GM20431 (cell line): Measurements from ENCODE around the gene MYLIP.

Experiments used
- in situ Hi-C: fragments of 300-500 bp; cut with MseI, MboI; formaldehyde crosslinking; loops from one replicate; pipeline ENCODE4 v1.15.0; 2020; ENCODE audit warnings: low sequenced_read_pairs; ENCODE audit not compliant: unreplicated experiment

MYLIP gene

DNA sequence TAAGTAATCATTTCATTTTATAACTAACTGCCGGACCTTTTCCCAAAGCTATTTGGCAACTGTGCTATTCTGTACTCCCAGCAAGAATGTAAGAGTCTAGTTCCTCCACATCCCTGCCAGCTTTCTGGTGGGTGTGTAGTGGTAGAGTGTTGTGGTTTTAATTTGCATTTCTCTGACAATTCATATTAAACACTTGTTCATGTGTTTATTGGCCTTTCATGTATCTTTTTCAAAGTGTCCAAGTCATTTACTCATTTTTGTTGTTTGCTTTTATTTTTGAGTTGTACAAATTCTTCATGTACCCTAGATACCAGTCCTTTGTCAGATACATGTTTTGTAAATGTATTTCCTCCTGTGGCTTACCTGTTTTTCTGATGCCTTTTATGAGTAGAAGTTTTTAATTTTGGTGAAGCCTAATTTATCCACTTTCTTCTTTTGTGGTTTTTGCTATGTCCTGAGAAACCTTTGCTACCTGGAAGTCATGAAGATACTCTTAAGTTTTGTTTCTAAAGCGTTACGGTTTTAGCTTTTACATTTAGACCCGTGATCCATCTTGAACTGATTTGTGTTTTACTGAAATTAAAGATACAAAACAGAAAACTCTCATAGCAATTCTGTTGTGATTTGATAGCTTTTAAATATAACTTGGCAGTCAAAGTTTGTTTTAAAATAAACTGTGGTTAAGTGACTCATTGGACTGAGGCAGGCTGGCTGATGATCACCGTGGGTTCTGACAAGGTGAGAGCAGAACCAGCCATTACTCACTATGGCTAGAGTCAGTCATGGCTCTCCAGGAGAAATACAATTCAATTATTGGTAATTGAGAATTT lies 8.0 kb downstream of the MYLIP start:
- in situ Hi-C loops, result no loop called here

DNA sequence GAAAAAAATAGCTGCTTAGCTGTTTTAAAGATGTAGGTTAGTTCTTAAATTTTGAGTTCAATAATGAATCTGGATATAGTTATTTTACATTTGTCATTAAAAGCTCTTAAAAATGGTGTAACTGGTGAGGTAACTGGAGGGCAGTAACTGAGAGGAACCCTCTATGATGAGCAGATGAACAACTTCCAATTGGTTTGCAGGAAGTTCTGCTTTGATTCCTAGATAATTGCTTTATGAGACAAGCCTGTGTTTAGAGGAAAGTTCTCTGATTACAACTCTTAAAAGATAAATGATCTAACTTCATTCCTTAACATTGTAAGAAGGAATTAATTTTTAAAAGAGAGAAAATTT lies 8.5 kb downstream of the MYLIP start:
- in situ Hi-C loops, result no loop called here

DNA sequence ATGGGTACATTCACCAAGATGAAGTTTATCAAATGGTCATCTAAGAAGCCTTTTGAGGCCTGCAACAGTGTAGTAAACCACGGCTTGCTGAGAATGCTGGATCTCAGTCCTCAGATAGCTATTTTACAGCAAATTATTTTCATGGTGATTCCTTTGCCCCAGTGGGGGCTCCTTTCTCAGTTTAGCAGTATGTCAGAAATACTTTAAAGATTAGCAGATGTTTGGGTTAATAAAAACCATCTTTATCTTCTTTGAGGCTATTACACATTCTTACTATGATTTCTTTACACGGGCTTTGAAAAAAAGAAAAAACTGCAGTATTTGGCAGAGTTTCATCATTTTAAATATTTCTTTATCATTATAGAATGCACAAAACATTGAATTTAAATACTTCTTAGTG lies 10.7 kb downstream of the MYLIP start:
- in situ Hi-C loops, result no loop called here

- in situ Hi-C loops, result no loop called here
Observed at GRCh38 chr6:16140607-16141006, 11.7 kb downstream of the MYLIP start.

GRCh38 chr6:16141514-16141913 lies 12.6 kb downstream of the MYLIP start:
- in situ Hi-C loops, result no loop called here

- in situ Hi-C loops, result no loop called here
Observed at GRCh38 chr6:16145038-16145437, 16.2 kb downstream of the MYLIP start.

GRCh38 chr6:16146028-16146427 lies 17.1 kb downstream of the MYLIP start:
- in situ Hi-C loops, result no loop called here

DNA sequence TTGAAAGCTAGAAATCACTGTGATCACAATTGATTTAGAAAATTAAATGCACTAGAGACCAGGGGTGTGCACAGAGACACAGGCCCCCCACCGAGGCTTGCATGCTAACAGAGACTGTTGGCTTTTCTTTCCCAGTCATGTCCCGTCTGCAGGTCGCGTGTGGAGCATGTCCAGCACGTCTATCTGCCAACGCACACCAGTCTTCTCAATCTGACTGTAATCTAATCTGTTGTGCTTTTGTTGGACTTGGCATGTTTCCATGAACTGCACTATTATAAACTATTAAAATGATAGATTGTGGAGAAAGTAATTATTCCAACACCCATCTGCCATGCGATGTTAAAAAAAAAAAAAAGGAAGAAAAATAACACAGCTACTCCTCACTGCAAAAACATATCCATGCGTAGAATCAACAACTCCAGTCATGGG lies 17.7 kb downstream of the MYLIP start:
- in situ Hi-C loops, result no loop called here

- in situ Hi-C loops, result no loop called here
Observed at GRCh38 chr6:16148498-16148897, 19.6 kb downstream of the MYLIP start.

DNA sequence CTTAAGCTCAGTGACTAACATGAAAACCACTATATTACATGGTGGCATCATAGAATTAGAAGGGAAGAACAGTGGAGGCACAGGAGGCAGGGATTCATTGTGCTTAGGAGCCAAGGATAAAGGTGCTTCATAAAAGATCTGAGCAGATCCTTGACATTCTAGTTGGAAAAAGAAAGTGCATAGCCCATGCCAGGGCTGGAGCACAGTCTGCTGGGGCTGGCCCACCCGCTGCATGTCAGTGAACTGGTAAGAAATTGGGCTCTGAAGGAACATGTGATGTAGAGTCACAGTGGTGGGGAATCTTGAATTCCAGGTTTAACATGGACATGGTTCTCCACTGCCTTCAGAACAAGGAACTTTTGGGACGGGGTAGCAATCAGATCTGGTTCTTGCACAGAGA lies 20.4 kb downstream of the MYLIP start:
- in situ Hi-C loops, result no loop called here

- in situ Hi-C loops, result no loop called here
Observed at GRCh38 chr6:16150098-16150497, 21.2 kb downstream of the MYLIP start.

- in situ Hi-C loops, result no loop called here
Observed at GRCh38 chr6:16153211-16153820, 24.4 kb downstream of the MYLIP start.

DNA sequence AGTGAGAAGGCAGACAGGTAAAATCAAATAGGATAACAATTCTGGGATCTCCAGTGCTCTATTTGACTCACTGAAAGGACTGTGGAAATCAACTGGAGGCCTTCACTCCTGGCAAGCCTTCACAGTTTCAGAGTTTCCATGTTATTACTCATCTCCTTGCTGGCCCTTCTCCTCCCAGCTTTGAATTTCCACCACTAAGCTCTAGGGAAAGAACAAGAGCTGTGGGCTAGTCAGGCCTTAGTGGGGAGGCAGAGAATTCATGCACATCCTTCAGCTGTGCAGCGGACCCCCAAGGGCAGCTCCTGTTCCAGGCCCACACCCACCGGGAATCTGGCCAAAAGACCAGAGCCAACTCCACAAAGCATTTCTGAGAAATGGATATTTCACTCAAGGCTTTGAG lies 26.0 kb downstream of the MYLIP start:
- in situ Hi-C loops, result no loop called here

GRCh38 chr6:16157492-16157891 lies 28.6 kb downstream of the MYLIP start:
- in situ Hi-C loops, result no loop called here

DNA sequence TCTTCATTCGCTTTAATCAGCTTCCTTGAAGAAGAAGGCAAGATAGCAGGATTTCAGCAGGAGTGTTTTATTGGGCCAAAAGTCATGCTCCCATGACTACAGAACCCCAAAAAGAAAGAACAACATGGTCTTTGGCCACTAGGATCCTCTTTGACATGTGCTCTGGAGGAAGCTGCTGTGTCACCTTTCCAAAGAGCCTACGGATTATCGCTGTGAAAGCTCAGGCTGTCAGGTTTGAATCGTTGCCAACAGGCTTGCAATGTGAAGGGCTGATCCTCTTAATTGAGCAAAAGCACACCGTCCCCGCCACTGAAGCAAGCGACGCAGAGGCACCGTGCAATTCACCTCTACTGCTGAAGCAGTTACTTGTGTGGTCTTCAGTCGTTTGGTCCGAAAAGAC lies 29.0 kb downstream of the MYLIP start:
- in situ Hi-C loops, result no loop called here

- in situ Hi-C loops, result no loop called here
Observed at GRCh38 chr6:16158943-16159557, 30.2 kb downstream of the MYLIP start.

DNA sequence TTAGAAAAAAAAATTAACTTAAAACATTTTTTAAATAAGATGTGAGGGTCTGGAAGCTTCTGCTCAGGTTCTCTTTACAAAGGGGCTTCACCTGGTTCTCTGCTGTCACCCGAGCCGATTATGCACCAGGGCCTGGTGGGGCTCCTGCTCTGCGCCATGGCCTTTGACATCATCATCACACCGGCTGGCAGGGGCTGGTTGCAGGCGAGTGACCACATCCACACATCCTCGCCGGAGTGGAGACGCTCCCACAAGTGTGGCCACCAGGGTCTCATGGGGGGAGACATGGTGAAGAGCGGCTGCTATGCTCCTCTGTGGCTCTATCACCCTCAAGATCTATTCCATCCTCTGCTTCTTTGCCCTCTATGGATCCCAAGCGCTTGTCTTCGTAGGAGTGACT lies 31.9 kb downstream of the MYLIP start:
- in situ Hi-C loops, result no loop called here

DNA sequence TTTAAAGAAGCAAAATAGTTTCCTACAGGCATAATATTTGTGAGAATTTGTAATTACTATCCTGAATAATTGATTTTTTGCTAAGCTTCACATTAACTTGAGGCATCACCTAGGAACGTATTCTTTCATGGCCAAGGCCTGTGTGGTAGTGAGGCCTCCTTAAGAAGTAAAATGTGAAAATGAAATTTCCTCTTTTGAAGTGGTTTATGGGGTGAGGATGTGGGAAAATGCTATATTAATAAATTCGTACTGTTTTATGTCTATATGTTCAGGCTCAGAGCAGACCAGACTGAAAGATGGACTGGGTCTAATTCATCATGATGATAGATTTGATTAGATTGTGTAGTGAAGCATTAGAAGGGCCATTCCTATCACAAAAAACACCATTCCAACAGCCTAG lies 33.1 kb downstream of the MYLIP start:
- in situ Hi-C loops, result no loop called here

DNA sequence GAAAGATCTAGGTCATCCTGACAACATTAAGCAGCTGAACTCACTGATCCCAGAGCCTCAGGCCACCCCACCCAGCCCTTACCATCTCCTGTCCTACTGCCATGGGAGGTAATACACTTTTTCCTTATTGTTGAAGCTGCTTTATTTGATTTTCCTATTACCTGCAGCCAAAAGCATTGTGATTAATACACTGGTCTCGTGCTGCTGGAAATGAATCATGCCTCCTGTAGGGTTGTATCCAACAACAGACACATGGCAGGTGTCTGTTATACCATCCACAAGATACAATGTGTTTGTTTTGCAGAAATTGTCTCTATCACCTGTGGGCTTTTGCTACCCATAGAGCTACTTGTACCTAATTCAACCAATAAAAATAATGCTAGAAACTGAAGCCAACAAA lies 34.2 kb downstream of the MYLIP start:
- in situ Hi-C loops, result no loop called here

GRCh38 chr6:16163535-16164300 lies 34.8 kb downstream of the MYLIP start:
- in situ Hi-C loops, result no loop called here

- in situ Hi-C loops, result no loop called here
Observed at GRCh38 chr6:16165641-16166040, 36.8 kb downstream of the MYLIP start.
